Activated CD8-positive, alpha-beta memory T cell treated with anti-CD3 and anti-CD28 coated beads, Interleukin-2, amount 10 ng/mL, durations not matched to agents 7 days and 5 days (primary cell): ENCODE data around the gene SLC7A9. TPM values are rescaled to one million over a fixed set of nuclear protein-coding genes. Genes with fewer than 3 reads are reported as not detected.
"Not testable (repeated sequence)": the region's sequence is repeated elsewhere in the genome, so short reads cannot be mapped to it uniquely, and the experiment has no call there.

Experiments used
- ATAC-seq: fragments of 150-1000 bp; cut with Tn5 transposase; one replicate; pipeline ENCODE4 v1.10.0; 2021; ENCODE audit warnings: moderate library complexity
- CTCF ChIA-PET: fragments of 350-600 bp; sonication (Branson Sonifier 250); formaldehyde crosslinking; loops from one replicate; lab custom pipeline; 2021; ENCODE audit warnings: antibody characterized with exemption; lab: Charles Lee
- DNase-seq: peaks from one replicate; pipeline ENCODE4 v3.0.0-alpha.2; 2020
- H3K27ac Mint-ChIP-seq: one replicate; pipeline ENCODE4 v1.8.0; 2021; ENCODE audit warnings: mild to moderate bottlenecking, mixed read lengths
- H3K27me3 Mint-ChIP-seq: one replicate; pipeline ENCODE4 v1.8.0; 2021; ENCODE audit warnings: mixed read lengths
- H3K36me3 Mint-ChIP-seq: one replicate; pipeline ENCODE4 v1.8.0; 2021; ENCODE audit warnings: mild to moderate bottlenecking, mixed read lengths
- H3K4me1 Mint-ChIP-seq: one replicate; pipeline ENCODE4 v1.8.0; 2021; ENCODE audit warnings: mixed read lengths
- H3K4me3 Mint-ChIP-seq: one replicate; pipeline ENCODE4 v1.8.0; 2021; ENCODE audit warnings: mild to moderate bottlenecking, moderate library complexity, mixed read lengths
- H3K9me3 Mint-ChIP-seq: one replicate; pipeline ENCODE4 v1.8.0; 2022; ENCODE audit warnings: low read depth, mixed read lengths
- total RNA-seq, 2 experiments: library from RNA; stranded (reverse); gene quantifications; one replicate each; pipeline ENCODE4 v1.2.3, GENCODE V29; 2021

Gene SLC7A9
- total RNA-seq, 2 experiments from 2014 or later, result 0.16 TPM; not detected in 1

- DNase-seq (no peak), ATAC-seq (no peak)
- Mint-ChIP-seq H3K4me3 (no peak overlapping the region), H3K36me3 (no peaks in the 10 kb centered on the region), H3K9me3 (no peaks in the 10 kb centered on the region), H3K4me1 (peaks cover 10% of the 10 kb centered on the region), H3K27me3 (peaks cover 4% of the 10 kb centered on the region), H3K27ac (no peak overlapping the region)
- CTCF ChIA-PET, result interaction anchor here (1.0 kb wide), 1 partner anchor 210 kb away, joined by 3 read pairs; no protein-coding TSS in a partner anchor
Observed at GRCh38 chr19:32809754-32810153, 59.8 kb downstream of the SLC7A9 start.

GRCh38 chr19:32809254-32809653 is 60.3 kb downstream of the SLC7A9 start:
- Mint-ChIP-seq H3K36me3 (no peaks in the 10 kb centered on the region), H3K4me1 (peaks cover 10% of the 10 kb centered on the region), H3K27me3 (peaks cover 4% of the 10 kb centered on the region), H3K4me3 (no peak overlapping the region), H3K9me3 (no peaks in the 10 kb centered on the region), H3K27ac (no peak overlapping the region)
- ATAC-seq (no peak), DNase-seq (no peak)
- CTCF ChIA-PET, result interaction anchor here (1.0 kb wide), 1 partner anchor 210 kb away, joined by 3 read pairs; no protein-coding TSS in a partner anchor

GRCh38 chr19:32808236-32808635 is 61.3 kb downstream of the SLC7A9 start:
- CTCF ChIA-PET, result no interaction called here
- H3K4me3 Mint-ChIP-seq, result no peak overlapping the region
- H3K36me3 Mint-ChIP-seq, result no peaks in the 10 kb centered on the region
- ATAC-seq, result no peak
- H3K27ac Mint-ChIP-seq, result no peak overlapping the region
- no peaks in the 10 kb centered on the region for H3K9me3 Mint-ChIP-seq
- H3K4me1 Mint-ChIP-seq, result peaks cover 10% of the 10 kb centered on the region
- peaks cover 4% of the 10 kb centered on the region for H3K27me3 Mint-ChIP-seq
- no peak for DNase-seq

GRCh38 chr19:32802840-32803239 is 66.7 kb downstream of the SLC7A9 start:
- Mint-ChIP-seq H3K36me3 (no peaks in the 10 kb centered on the region), H3K27ac (no peak overlapping the region), H3K9me3 (no peaks in the 10 kb centered on the region), H3K4me1 (no peaks in the 10 kb centered on the region), H3K4me3 (no peak overlapping the region), H3K27me3 (no peaks in the 10 kb centered on the region)
- ATAC-seq, result no peak
- CTCF ChIA-PET, result no interaction called here
- DNase-seq, result no peak

GRCh38 chr19:32800754-32801153 is 68.8 kb downstream of the SLC7A9 start:
- Mint-ChIP-seq H3K4me3 (no peak overlapping the region), H3K4me1 (peaks cover 4% of the 10 kb centered on the region), H3K36me3 (no peaks in the 10 kb centered on the region), H3K27ac (no peak overlapping the region), H3K9me3 (no peaks in the 10 kb centered on the region), H3K27me3 (no peaks in the 10 kb centered on the region)
- DNase-seq, result no peak
- CTCF ChIA-PET, result no interaction called here
- ATAC-seq, result no peak

GRCh38 chr19:32800191-32800590 is 69.4 kb downstream of the SLC7A9 start:
- CTCF ChIA-PET, result no interaction called here

GRCh38 chr19:32798201-32798600 is 71.4 kb downstream of the SLC7A9 start:
- DNase-seq (no peak), ATAC-seq (no peak)
- Mint-ChIP-seq H3K27me3 (no peaks in the 10 kb centered on the region), H3K9me3 (no peaks in the 10 kb centered on the region), H3K36me3 (no peaks in the 10 kb centered on the region), H3K4me1 (peaks cover 21% of the 10 kb centered on the region), H3K4me3 (no peak overlapping the region), H3K27ac (no peak overlapping the region)
- CTCF ChIA-PET, result no interaction called here

More at GRCh38 chr19:32800191-32800590, 69.4 kb downstream of the SLC7A9 start:
- ATAC-seq (no peak), DNase-seq (no peak)
- H3K27ac Mint-ChIP-seq, result no peak overlapping the region
- no peak overlapping the region for H3K4me3 Mint-ChIP-seq
- H3K9me3 Mint-ChIP-seq, result no peaks in the 10 kb centered on the region
- no peaks in the 10 kb centered on the region for H3K27me3 Mint-ChIP-seq
- no peaks in the 10 kb centered on the region for H3K36me3 Mint-ChIP-seq
- H3K4me1 Mint-ChIP-seq, result peaks cover 8% of the 10 kb centered on the region

GRCh38 chr19:32789429-32789828 is 80.1 kb downstream of the SLC7A9 start:
- CTCF ChIA-PET, result no interaction called here
- Mint-ChIP-seq H3K36me3 (no peaks in the 10 kb centered on the region), H3K4me1 (peaks cover 16% of the 10 kb centered on the region), H3K4me3 (no peak overlapping the region), H3K27ac (no peak overlapping the region), H3K9me3 (no peaks in the 10 kb centered on the region), H3K27me3 (peaks cover 2% of the 10 kb centered on the region)
- DNase-seq (no peak), ATAC-seq (no peak)

- H3K27ac Mint-ChIP-seq, CTCF ChIA-PET, H3K27me3 Mint-ChIP-seq, H3K36me3 Mint-ChIP-seq, H3K4me3 Mint-ChIP-seq, H3K9me3 Mint-ChIP-seq, DNase-seq, ATAC-seq, H3K4me1 Mint-ChIP-seq: not testable (repeated sequence)
Observed at GRCh38 chr19:32787895-32788294, 81.7 kb downstream of the SLC7A9 start.

- H3K36me3 Mint-ChIP-seq, DNase-seq, H3K27ac Mint-ChIP-seq, H3K9me3 Mint-ChIP-seq, H3K27me3 Mint-ChIP-seq, ATAC-seq, H3K4me3 Mint-ChIP-seq, H3K4me1 Mint-ChIP-seq: not testable (repeated sequence)
- CTCF ChIA-PET, result interaction anchor here (1.2 kb wide), 1 partner anchor 346 kb away, joined by 3 read pairs; no protein-coding TSS in a partner anchor
Observed at GRCh38 chr19:32787161-32787813, 82.3 kb downstream of the SLC7A9 start.

- H3K36me3 Mint-ChIP-seq, H3K9me3 Mint-ChIP-seq, H3K27ac Mint-ChIP-seq, H3K4me1 Mint-ChIP-seq, DNase-seq, ATAC-seq, H3K4me3 Mint-ChIP-seq, CTCF ChIA-PET, H3K27me3 Mint-ChIP-seq: not testable (repeated sequence)
Observed at GRCh38 chr19:32782089-32782488, 87.5 kb downstream of the SLC7A9 start.

- H3K4me3 Mint-ChIP-seq, result no peak overlapping the region
- peaks cover 2% of the 10 kb centered on the region for H3K4me1 Mint-ChIP-seq
- peaks cover 7% of the 10 kb centered on the region for H3K9me3 Mint-ChIP-seq
- CTCF ChIA-PET, result no interaction called here
- ATAC-seq (no peak), DNase-seq (no peak)
- no peak overlapping the region for H3K27ac Mint-ChIP-seq
- H3K27me3 Mint-ChIP-seq, result peaks cover 8% of the 10 kb centered on the region
- H3K36me3 Mint-ChIP-seq, result peaks cover 3% of the 10 kb centered on the region
Observed at GRCh38 chr19:32781280-32781679, 88.3 kb downstream of the SLC7A9 start.
